Muscle of arm (tissue), 12 donors: ENCODE data around the gene UBXN11. TPM values are rescaled to one million over a fixed set of nuclear protein-coding genes. Genes with fewer than 3 reads are reported as not detected.
"Not testable (repeated sequence)": the region's sequence is repeated elsewhere in the genome, so short reads cannot be mapped to it uniquely, and the experiment has no call there.

Experiments used
- DNase-seq: peaks from one replicate; pipeline ENCODE4 v3.0.0-alpha.2; 2013
- polyA plus RNA-seq, 12 donors: library from polyadenylated mRNA; unstranded; fragments of 120-200 nt; gene quantifications; one replicate each; pipeline ENCODE4 v1.2.1, GENCODE V29; 2013; ENCODE audit not compliant: insufficient read length in 12 of 12

Gene UBXN11
- polyA plus RNA-seq, 12 donors, result 5.3 to 20.5 (median 7.6) TPM; not detected in 1

- no peak for DNase-seq
These were observed 936 bp upstream of the UBXN11 start for GRCh38 chr1:26307363-26307781.

- no peak for DNase-seq
These were observed 658 bp downstream of the UBXN11 start for GRCh38 chr1:26305667-26306289.

GRCh38 chr1:26302733-26303405, 3.6 kb downstream of the UBXN11 start:
- no peak for DNase-seq

GRCh38 chr1:26300578-26301275, 5.7 kb downstream of the UBXN11 start:
- DNase-seq, result no peak

GRCh38 chr1:26297791-26298124, 8.7 kb downstream of the UBXN11 start:
- no peak for DNase-seq

- DNase-seq, result no peak
These were observed 9.2 kb downstream of the UBXN11 start for GRCh38 chr1:26297057-26297790.

GRCh38 chr1:26296340-26297056, 9.9 kb downstream of the UBXN11 start:
- no peak for DNase-seq

- no peak for DNase-seq
These were observed 11.0 kb downstream of the UBXN11 start for GRCh38 chr1:26295194-26296138.

- DNase-seq, result no peak
These were observed 12.4 kb downstream of the UBXN11 start for GRCh38 chr1:26293911-26294463.

- not testable (repeated sequence) for DNase-seq
These were observed 13.7 kb downstream of the UBXN11 start for GRCh38 chr1:26292735-26293134.

GRCh38 chr1:26291939-26292338, 14.5 kb downstream of the UBXN11 start:
- no peak for DNase-seq

GRCh38 chr1:26291433-26291832, 15.0 kb downstream of the UBXN11 start:
- DNase-seq, result no peak

- DNase-seq, result no peak
These were observed 15.6 kb downstream of the UBXN11 start for GRCh38 chr1:26290882-26291261.

- DNase-seq, result no peak
These were observed 16.1 kb downstream of the UBXN11 start for GRCh38 chr1:26290122-26290881.

GRCh38 chr1:26289158-26290059, 17.0 kb downstream of the UBXN11 start:
- no peak for DNase-seq

- DNase-seq, result no peak
These were observed 18.0 kb downstream of the UBXN11 start for GRCh38 chr1:26288311-26288941.

- DNase-seq, result no peak
These were observed 18.6 kb downstream of the UBXN11 start for GRCh38 chr1:26287811-26288210.
